ENCODE measurements around the gene PDE6D. TPM values are rescaled to one million over a fixed set of nuclear protein-coding genes. Genes with fewer than 3 reads are reported as not detected.

Gene PDE6D
- total RNA-seq, 3 donors from 2014 or later (not counting 1 experiment from before 2014, with no cell fraction given) = 21.6 to 29.2 (median 22.8) TPM

DNA sequence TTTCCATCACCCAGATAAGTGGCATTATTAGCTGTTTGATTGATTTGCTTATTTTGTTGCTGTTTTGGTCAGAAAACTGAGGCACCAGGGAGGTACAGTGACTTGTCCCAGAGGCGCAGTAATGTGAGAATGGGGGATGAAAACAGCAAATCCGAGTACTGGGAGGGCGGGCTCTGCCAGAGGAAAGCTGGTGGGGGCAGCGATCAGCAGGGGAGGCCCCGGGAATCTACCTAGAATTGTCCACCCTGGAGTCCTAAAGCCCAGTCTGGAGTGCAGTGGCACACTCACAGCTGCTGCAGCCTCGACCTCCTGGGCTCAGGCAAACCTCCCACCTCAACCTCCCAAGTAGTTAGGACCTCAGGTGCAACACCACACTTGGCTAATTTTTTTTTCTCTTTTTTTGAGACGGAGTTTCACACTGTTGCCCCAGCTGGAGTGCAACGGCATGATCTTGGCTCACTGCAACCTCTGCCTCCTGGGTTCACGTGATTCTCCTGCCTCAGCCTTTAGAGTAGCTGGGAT lies 89.8 kb downstream of the PDE6D start:
- H3K9me3 Mint-ChIP-seq = no peaks in the 10 kb centered on the region
- intact Hi-C loops (cut with micrococcal nuclease) = no loop called here

DNA sequence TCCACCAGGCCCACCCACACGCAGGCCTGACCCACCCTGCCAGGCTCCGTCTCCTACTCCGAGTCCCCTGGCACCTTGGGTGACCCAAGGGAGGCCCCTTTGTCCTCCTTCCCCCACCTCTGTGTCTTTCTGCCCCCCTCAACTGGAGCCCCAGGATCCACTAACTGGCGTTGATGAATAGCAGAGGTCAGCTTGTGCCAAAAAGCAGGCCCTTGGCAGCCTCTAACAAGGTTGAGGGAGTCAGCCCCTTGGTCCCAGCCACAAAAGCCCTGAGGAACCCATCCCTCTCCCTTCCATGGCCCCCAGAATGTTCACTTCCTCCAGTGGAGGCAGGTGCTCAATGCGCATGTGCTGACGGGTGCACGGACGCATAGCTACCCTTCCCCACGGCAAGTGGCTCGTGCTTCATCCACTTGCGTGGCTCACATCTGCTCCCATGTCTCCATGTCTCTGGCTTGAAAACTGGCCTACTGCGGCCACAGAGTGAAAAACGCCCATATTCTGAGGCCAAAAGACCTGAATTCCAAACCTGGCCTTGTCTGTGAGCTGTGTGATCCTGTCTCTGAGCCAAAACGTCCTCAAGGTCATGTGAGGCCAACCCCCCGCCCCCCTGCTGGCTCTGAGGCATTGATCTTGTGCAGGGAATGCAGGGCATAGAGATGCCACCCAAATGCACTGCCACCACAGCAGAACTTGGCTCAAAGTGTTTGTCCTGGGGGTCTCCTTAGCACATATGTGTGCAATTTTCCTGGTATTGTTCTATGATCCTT lies 91.8 kb downstream of the PDE6D start:
- no peaks in the 10 kb centered on the region for H3K9me3 Mint-ChIP-seq
- no peak overlapping the region for H3K27ac Mint-ChIP-seq
- DNase-seq = no peak
- TF ChIP-seq, protein P1, sequence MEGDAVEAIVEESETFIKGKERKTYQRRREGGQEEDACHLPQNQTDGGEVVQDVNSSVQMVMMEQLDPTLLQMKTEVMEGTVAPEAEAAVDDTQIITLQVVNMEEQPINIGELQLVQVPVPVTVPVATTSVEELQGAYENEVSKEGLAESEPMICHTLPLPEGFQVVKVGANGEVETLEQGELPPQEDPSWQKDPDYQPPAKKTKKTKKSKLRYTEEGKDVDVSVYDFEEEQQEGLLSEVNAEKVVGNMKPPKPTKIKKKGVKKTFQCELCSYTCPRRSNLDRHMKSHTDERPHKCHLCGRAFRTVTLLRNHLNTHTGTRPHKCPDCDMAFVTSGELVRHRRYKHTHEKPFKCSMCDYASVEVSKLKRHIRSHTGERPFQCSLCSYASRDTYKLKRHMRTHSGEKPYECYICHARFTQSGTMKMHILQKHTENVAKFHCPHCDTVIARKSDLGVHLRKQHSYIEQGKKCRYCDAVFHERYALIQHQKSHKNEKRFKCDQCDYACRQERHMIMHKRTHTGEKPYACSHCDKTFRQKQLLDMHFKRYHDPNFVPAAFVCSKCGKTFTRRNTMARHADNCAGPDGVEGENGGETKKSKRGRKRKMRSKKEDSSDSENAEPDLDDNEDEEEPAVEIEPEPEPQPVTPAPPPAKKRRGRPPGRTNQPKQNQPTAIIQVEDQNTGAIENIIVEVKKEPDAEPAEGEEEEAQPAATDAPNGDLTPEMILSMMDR (IDR thresholded peaks at IDR 0.05) = no peak
- peaks cover 7% of the 10 kb centered on the region for H3K4me1 ChIP-seq (ENCODE audit: control insufficient read depth, insufficient read depth, low read length)
- ATAC-seq = no peak
- 86% methylated on average over 15 of the region's 15 CpGs for WGBS (ENCODE audit: insufficient coverage)
- no peaks in the 10 kb centered on the region for H3K36me3 ChIP-seq (ENCODE audit: control insufficient read depth, insufficient read depth, low read length)
- H3K27me3 ChIP-seq (ENCODE audit: control insufficient read depth, insufficient read depth, low read length) = no peaks in the 10 kb centered on the region
- no peaks in the 10 kb centered on the region for H3K27me3 Mint-ChIP-seq (ENCODE audit: low read depth in 2 of 2)
- no peak overlapping the region for H3K4me3 Mint-ChIP-seq
- peaks cover 0 to 6% of the 10 kb centered on the region in 2 donors for H3K4me1 Mint-ChIP-seq
- no peak overlapping the region for H3K27ac ChIP-seq (ENCODE audit: low read length)
- no peaks in the 10 kb centered on the region for H3K9me3 ChIP-seq (ENCODE audit: control insufficient read depth, insufficient read depth, low read length)
- intact Hi-C loops (cut with micrococcal nuclease) = no loop called here
- no peak overlapping the region for H3K4me3 ChIP-seq (ENCODE audit: low read length)
- H3K36me3 Mint-ChIP-seq = no peaks in the 10 kb centered on the region

More for the DNA sequence above, 89.8 kb downstream of the PDE6D start:
- Histone ChIP-seq H3K36me3 (ENCODE audit: control insufficient read depth, insufficient read depth, low read length) (no peaks in the 10 kb centered on the region), H3K27me3 (ENCODE audit: control insufficient read depth, insufficient read depth, low read length) (no peaks in the 10 kb centered on the region), H3K4me3 (ENCODE audit: low read length) (no peak overlapping the region), H3K9me3 (ENCODE audit: control insufficient read depth, insufficient read depth, low read length) (no peaks in the 10 kb centered on the region), H3K4me1 (ENCODE audit: control insufficient read depth, insufficient read depth, low read length) (peaks cover 7% of the 10 kb centered on the region), H3K27ac (ENCODE audit: low read length) (no peak overlapping the region)
- TF ChIP-seq, protein P1 (IDR thresholded peaks at IDR 0.05) = no peak
- Mint-ChIP-seq H3K4me1 (peaks cover 0 to 6% of the 10 kb centered on the region in 2 donors), H3K4me3 (no peak overlapping the region), H3K27ac (no peak overlapping the region), H3K36me3 (no peaks in the 10 kb centered on the region), H3K27me3 (ENCODE audit: low read depth in 2 of 2) (no peaks in the 10 kb centered on the region)
- DNase-seq (no peak), ATAC-seq (no peak)
- WGBS (ENCODE audit: insufficient coverage) = 83% methylated on average over 9 of the region's 9 CpGs

GRCh38 chr2:231688719-231689118 lies 92.4 kb downstream of the PDE6D start:
- TF ChIP-seq, protein P1 (IDR thresholded peaks at IDR 0.05) = no peak
- no peak overlapping the region for H3K4me3 ChIP-seq (ENCODE audit: low read length)
- H3K4me1 ChIP-seq (ENCODE audit: control insufficient read depth, insufficient read depth, low read length) = peaks cover 7% of the 10 kb centered on the region
- 95% methylated on average over 17 of the region's 17 CpGs for whole genome bisulfite sequencing (ENCODE audit: insufficient coverage)
- no peaks in the 10 kb centered on the region for H3K27me3 ChIP-seq (ENCODE audit: control insufficient read depth, insufficient read depth, low read length)
- H3K36me3 ChIP-seq (ENCODE audit: control insufficient read depth, insufficient read depth, low read length) = no peaks in the 10 kb centered on the region
- Mint-ChIP-seq H3K27me3 (ENCODE audit: low read depth in 2 of 2) (no peaks in the 10 kb centered on the region), H3K4me1 (peaks cover 0 to 6% of the 10 kb centered on the region in 2 donors), H3K4me3 (no peak overlapping the region), H3K9me3 (no peaks in the 10 kb centered on the region), H3K36me3 (no peaks in the 10 kb centered on the region), H3K27ac (no peak overlapping the region)
- H3K9me3 ChIP-seq (ENCODE audit: control insufficient read depth, insufficient read depth, low read length) = no peaks in the 10 kb centered on the region
- no peak for ATAC-seq
- H3K27ac ChIP-seq (ENCODE audit: low read length) = no peak overlapping the region
- intact Hi-C loops (cut with micrococcal nuclease) = no loop called here
- DNase-seq = no peak
